Thyroid gland (tissue), 4 donors: ENCODE results near the gene ONECUT2. TPM values are rescaled to one million over a fixed set of nuclear protein-coding genes. Genes with fewer than 3 reads are reported as not detected.

Source experiments
- DNase-seq, 2 donors: peaks; one replicate each; pipeline ENCODE4 v3.0.0-alpha.2; 2019
- H3K27ac ChIP-seq, 3 donors: fragments of 200-600 bp; sonication (generic); 1 replicate in 2 of 3; 2 replicates in 1 of 3; pipeline ENCODE4 v1.5.1; 2016 to 2019; ENCODE audit warnings: mild to moderate bottlenecking in 1 of 3, moderate library complexity in 1 of 3
- H3K27me3 ChIP-seq: fragments of 200-600 bp; sonication (generic); one replicate; pipeline ENCODE4 v1.5.1; 2019
- H3K36me3 ChIP-seq, 2 donors: fragments of 200-600 bp; sonication (generic); one replicate each; pipeline ENCODE4 v1.5.1; 2016 to 2019
- H3K4me1 ChIP-seq, 2 donors: fragments of 200-600 bp; sonication (generic); one replicate each; pipeline ENCODE4 v1.5.1; 2017 to 2019
- H3K4me3 ChIP-seq, 3 donors: fragments of 200-600 bp; sonication (generic); replicated peaks in 1 of 3; 1 replicate in 2 of 3; 2 replicates in 1 of 3; pipeline ENCODE4 v1.5.1; 2016; ENCODE audit warnings: mild to moderate bottlenecking in 1 of 3
- H3K9me3 ChIP-seq: fragments of 200-600 bp; sonication (generic); one replicate; pipeline ENCODE4 v1.5.1; 2017
- CTCF ChIP-seq, 6 experiments: fragments of 200-600 bp in 3 of 6; fragments of 450-650 bp in 3 of 6; sonication (generic) in 3 of 6; IDR thresholded peaks; one replicate each; pipeline ENCODE4 v1.5.1; 2016 to 2019; ENCODE audit warnings: antibody characterized with exemption in 6 of 6, mild to moderate bottlenecking in 2 of 6, inconsistent platforms in 1 of 6, moderate library complexity in 1 of 6
- POLR2A ChIP-seq, 2 donors: fragments of 450-650 bp; IDR thresholded peaks; one replicate each; pipeline ENCODE4 v1.6.1; 2017; ENCODE audit warnings: antibody characterized with exemption in 2 of 2, mild to moderate bottlenecking in 2 of 2, moderate library complexity in 1 of 2
- WGBS, 2 donors: methylation state at CpG; one replicate each; pipeline ENCODE4 v1.1.5; 2017; 5-methylcytosine and 5-hydroxymethylcytosine counted together
- intact Hi-C: fragments of 100-400 bp; cut with DNase I; formaldehyde crosslinking; loops from one replicate; pipeline ENCODE4 v1.15.1; 2023
- total RNA-seq, 4 donors: library from RNA; depleted of rRNA; stranded (reverse); fragments of >200 nt; gene quantifications; one replicate each; pipeline ENCODE4 v1.2.3, GENCODE V29; 2016

Gene ONECUT2
- total RNA-seq, 4 donors from 2014 or later: under 0.01 to 0.38 (median 0.13) TPM

GRCh38 chr18:57475903-57476302 is 40.7 kb downstream of the ONECUT2 start:
- TF ChIP-seq POLR2A (IDR thresholded peaks at IDR 0.05) (no peak), CTCF (IDR thresholded peaks at IDR 0.05) (no peak)
- Histone ChIP-seq H3K4me3 (no peak overlapping the region), H3K36me3 (no peaks in the 10 kb centered on the region), H3K9me3 (no peaks in the 10 kb centered on the region), H3K4me1 (peaks cover 0 to 5% of the 10 kb centered on the region in 2 donors), H3K27ac (no peak overlapping the region), H3K27me3 (no peaks in the 10 kb centered on the region)
- intact Hi-C loops: no loop called here
- WGBS, 2 donors: 41 to 54% methylated on average over 4 of the region's 4 CpGs
- DNase-seq: no peak

GRCh38 chr18:57480733-57481132 is 45.6 kb downstream of the ONECUT2 start:
- intact Hi-C loops: no loop called here
- Histone ChIP-seq H3K4me3 (no peak overlapping the region), H3K4me1 (peaks cover 0 to 8% of the 10 kb centered on the region in 2 donors), H3K36me3 (no peaks in the 10 kb centered on the region), H3K9me3 (no peaks in the 10 kb centered on the region), H3K27me3 (no peaks in the 10 kb centered on the region), H3K27ac (no peak overlapping the region)
- no peak for TF ChIP-seq POLR2A (IDR thresholded peaks at IDR 0.05)
- TF ChIP-seq CTCF (IDR thresholded peaks at IDR 0.05): no peak
- no peak for DNase-seq

- no peaks in the 10 kb centered on the region for H3K9me3 ChIP-seq
- intact Hi-C loops: no loop called here
- no peak for DNase-seq
- no peak overlapping the region for H3K27ac ChIP-seq
- no peak overlapping the region for H3K4me3 ChIP-seq
- TF ChIP-seq CTCF (IDR thresholded peaks at IDR 0.05): no peak
- no peaks in the 10 kb centered on the region for H3K27me3 ChIP-seq
- H3K4me1 ChIP-seq: no peaks in the 10 kb centered on the region
- WGBS, 2 donors: 72 to 73% methylated on average over 7 of the region's 7 CpGs
- H3K36me3 ChIP-seq: no peaks in the 10 kb centered on the region
Observed at GRCh38 chr18:57497372-57498294, 62.5 kb downstream of the ONECUT2 start.

- no peak for DNase-seq
- H3K36me3 ChIP-seq: no peaks in the 10 kb centered on the region
- intact Hi-C loops: no loop called here
- H3K9me3 ChIP-seq: no peaks in the 10 kb centered on the region
- TF ChIP-seq POLR2A (IDR thresholded peaks at IDR 0.05) (no peak), CTCF (IDR thresholded peaks at IDR 0.05) (no peak)
- H3K27me3 ChIP-seq: no peaks in the 10 kb centered on the region
- 64 to 78% methylated on average over 5 of the region's 5 CpGs for WGBS, 2 donors
- H3K27ac ChIP-seq: no peak overlapping the region
- no peak overlapping the region for H3K4me3 ChIP-seq
- H3K4me1 ChIP-seq: no peaks in the 10 kb centered on the region
Observed at GRCh38 chr18:57498682-57499256, 63.6 kb downstream of the ONECUT2 start.

GRCh38 chr18:57502624-57503023 is 67.5 kb downstream of the ONECUT2 start:
- Histone ChIP-seq H3K4me3 (no peak overlapping the region), H3K36me3 (no peaks in the 10 kb centered on the region), H3K4me1 (no peaks in the 10 kb centered on the region), H3K27ac (no peak overlapping the region), H3K9me3 (no peaks in the 10 kb centered on the region), H3K27me3 (no peaks in the 10 kb centered on the region)
- TF ChIP-seq POLR2A (IDR thresholded peaks at IDR 0.05) (no peak), CTCF (IDR thresholded peaks at IDR 0.05) (no peak)
- intact Hi-C loops: no loop called here
- no peak for DNase-seq
- 70 to 72% methylated on average over 9 of the region's 9 CpGs for WGBS, 2 donors
